HAP-1 (cell line): Measurements from ENCODE around the gene CELF5.
"Not testable (repeated sequence)": the region's sequence is repeated elsewhere in the genome, so short reads cannot be mapped to it uniquely, and the experiment has no call there.

Experiments used
- DNase-seq, 2 experiments: peaks; one replicate each; pipeline ENCODE4 v3.0.0-alpha.2; 2016 to 2020; ENCODE audit warnings: low spot score in 2 of 2
- H3K27me3 ChIP-seq: fragments of 250-450 bp; sonication (Bioruptor Pico); 2 replicates; pipeline ENCODE4 v1.5.1; 2020; ENCODE audit warnings: low read depth, mild to moderate bottlenecking, moderate library complexity
- H3K36me3 ChIP-seq: fragments of 250-450 bp; sonication (Bioruptor Pico); replicated peaks from 2 replicates; pipeline ENCODE4 v1.5.1; 2020; ENCODE audit warnings: mild to moderate bottlenecking
- H3K4me1 ChIP-seq: fragments of 250-450 bp; sonication (Bioruptor Pico); 2 replicates; pipeline ENCODE4 v1.5.1; 2020; ENCODE audit warnings: mild to moderate bottlenecking
- H3K4me3 ChIP-seq: fragments of 250-450 bp; sonication (Bioruptor Pico); 2 replicates; pipeline ENCODE4 v1.5.1; 2020; ENCODE audit warnings: mild to moderate bottlenecking, moderate library complexity
- H3K9me3 ChIP-seq: fragments of 250-450 bp; sonication (Bioruptor Pico); 2 replicates; pipeline ENCODE4 v1.5.1; 2020; ENCODE audit warnings: mild to moderate bottlenecking, moderate library complexity
- in situ Hi-C: fragments of 300-500 bp; cut with MboI; formaldehyde crosslinking; loops from 3 replicates; pipeline ENCODE4 v1.14.3; 2020; ENCODE audit warnings: low sequenced_read_pairs, inconsistent platforms, mixed read lengths

CELF5 gene

GRCh38 chr19:3320354-3320670 is 95.9 kb downstream of the CELF5 start:
- Histone ChIP-seq H3K36me3 (no peaks in the 10 kb centered on the region), H3K27me3 (no peaks in the 10 kb centered on the region), H3K4me3 (no peak overlapping the region), H3K4me1 (no peaks in the 10 kb centered on the region), H3K9me3 (no peaks in the 10 kb centered on the region)
- in situ Hi-C loops = loop anchor here (5.0 kb wide), 1 partner anchor 167 kb away; no protein-coding TSS in a partner anchor
- no peak for DNase-seq

- no peaks in the 10 kb centered on the region for H3K4me1 ChIP-seq
- DNase-seq = no peak
- H3K9me3 ChIP-seq = no peaks in the 10 kb centered on the region
- no peak overlapping the region for H3K4me3 ChIP-seq
- H3K36me3 ChIP-seq = no peaks in the 10 kb centered on the region
- H3K27me3 ChIP-seq = no peaks in the 10 kb centered on the region
- in situ Hi-C loops = loop anchor here (5.0 kb wide), 1 partner anchor 166 kb away; no protein-coding TSS in a partner anchor
Observed at GRCh38 chr19:3320853-3321252, 96.4 kb downstream of the CELF5 start.

- Histone ChIP-seq H3K4me3 (no peak overlapping the region), H3K27me3 (no peaks in the 10 kb centered on the region), H3K9me3 (no peaks in the 10 kb centered on the region), H3K36me3 (no peaks in the 10 kb centered on the region), H3K4me1 (no peaks in the 10 kb centered on the region)
- in situ Hi-C loops = loop anchor here (5.0 kb wide), 1 partner anchor 166 kb away; no protein-coding TSS in a partner anchor
- DNase-seq = no peak
Observed at GRCh38 chr19:3321696-3322095, 97.2 kb downstream of the CELF5 start.

GRCh38 chr19:3322199-3322978 is 97.9 kb downstream of the CELF5 start:
- Histone ChIP-seq H3K4me3 (no peak overlapping the region), H3K36me3 (no peaks in the 10 kb centered on the region), H3K27me3 (no peaks in the 10 kb centered on the region), H3K9me3 (no peaks in the 10 kb centered on the region), H3K4me1 (no peaks in the 10 kb centered on the region)
- DNase-seq = no peak
- in situ Hi-C loops = loop anchor here (5.0 kb wide), 1 partner anchor 165 kb away; no protein-coding TSS in a partner anchor

GRCh38 chr19:3323026-3323425 is 98.6 kb downstream of the CELF5 start:
- in situ Hi-C loops = loop anchor here (5.0 kb wide), 1 partner anchor 164 kb away; no protein-coding TSS in a partner anchor
- no peak for DNase-seq
- no peaks in the 10 kb centered on the region for H3K27me3 ChIP-seq
- H3K4me1 ChIP-seq = no peaks in the 10 kb centered on the region
- no peak overlapping the region for H3K4me3 ChIP-seq
- H3K9me3 ChIP-seq = no peaks in the 10 kb centered on the region
- no peaks in the 10 kb centered on the region for H3K36me3 ChIP-seq

- no peaks in the 10 kb centered on the region for H3K9me3 ChIP-seq
- in situ Hi-C loops = loop anchor here (5.0 kb wide), 1 partner anchor 164 kb away; no protein-coding TSS in a partner anchor
- DNase-seq = no peak
- H3K4me1 ChIP-seq = no peaks in the 10 kb centered on the region
- H3K4me3 ChIP-seq = no peak overlapping the region
- no peaks in the 10 kb centered on the region for H3K27me3 ChIP-seq
- H3K36me3 ChIP-seq = no peaks in the 10 kb centered on the region
Observed at GRCh38 chr19:3323658-3324057, 99.2 kb downstream of the CELF5 start.

GRCh38 chr19:3324405-3324856 is 100.0 kb downstream of the CELF5 start:
- H3K9me3 ChIP-seq = no peaks in the 10 kb centered on the region
- H3K27me3 ChIP-seq = no peaks in the 10 kb centered on the region
- peak in 1 of 2 experiments; percentile 88 for DNase-seq
- no peaks in the 10 kb centered on the region for H3K4me1 ChIP-seq
- H3K36me3 ChIP-seq = no peaks in the 10 kb centered on the region
- no peak overlapping the region for H3K4me3 ChIP-seq
- in situ Hi-C loops = loop anchor here (5.0 kb wide), 1 partner anchor 163 kb away; no protein-coding TSS in a partner anchor

GRCh38 chr19:3325451-3325850 is 101.0 kb downstream of the CELF5 start:
- Histone ChIP-seq H3K36me3 (no peaks in the 10 kb centered on the region), H3K4me1 (no peaks in the 10 kb centered on the region), H3K4me3 (no peak overlapping the region), H3K27me3 (0 out of 2 replicates have a peak, but pooled peaks cover 3% of the 10 kb centered on the region), H3K9me3 (no peaks in the 10 kb centered on the region)
- in situ Hi-C loops = no loop called here
- no peak for DNase-seq

GRCh38 chr19:3328743-3329142 is 104.3 kb downstream of the CELF5 start:
- H3K36me3 ChIP-seq = no peaks in the 10 kb centered on the region
- no peak for DNase-seq
- H3K9me3 ChIP-seq = no peaks in the 10 kb centered on the region
- in situ Hi-C loops = no loop called here
- 0 out of 2 replicates have a peak, but pooled peaks cover 5% of the 10 kb centered on the region for H3K27me3 ChIP-seq
- H3K4me3 ChIP-seq = no peak overlapping the region
- H3K4me1 ChIP-seq = no peaks in the 10 kb centered on the region

GRCh38 chr19:3330047-3330446 is 105.6 kb downstream of the CELF5 start:
- Histone ChIP-seq H3K36me3 (no peaks in the 10 kb centered on the region), H3K9me3 (no peaks in the 10 kb centered on the region), H3K27me3 (0 out of 2 replicates have a peak, but pooled peaks cover 5% of the 10 kb centered on the region), H3K4me3 (no peak overlapping the region), H3K4me1 (no peaks in the 10 kb centered on the region)
- in situ Hi-C loops = no loop called here
- no peak for DNase-seq

- H3K9me3 ChIP-seq, H3K4me1 ChIP-seq, H3K27me3 ChIP-seq, in situ Hi-C loops, H3K4me3 ChIP-seq, H3K36me3 ChIP-seq, DNase-seq: not testable (repeated sequence)
Observed at GRCh38 chr19:3332232-3332631, 107.8 kb downstream of the CELF5 start.

GRCh38 chr19:3333020-3333583 is 108.6 kb downstream of the CELF5 start:
- H3K4me1 ChIP-seq = peaks cover 4% of the 10 kb centered on the region; the same call in 1 of the 2 replicates
- 0 out of 2 replicates have a peak, but pooled peaks cover 5% of the 10 kb centered on the region for H3K27me3 ChIP-seq
- no peaks in the 10 kb centered on the region for H3K36me3 ChIP-seq
- DNase-seq = no peak
- in situ Hi-C loops = no loop called here
- H3K4me3 ChIP-seq = no peak overlapping the region
- H3K9me3 ChIP-seq = no peaks in the 10 kb centered on the region

- no peak for DNase-seq
- peaks cover 4% of the 10 kb centered on the region; the same call in 1 of the 2 replicates for H3K4me1 ChIP-seq
- H3K36me3 ChIP-seq = no peaks in the 10 kb centered on the region
- H3K9me3 ChIP-seq = no peaks in the 10 kb centered on the region
- in situ Hi-C loops = no loop called here
- 0 out of 2 replicates have a peak, but pooled peaks cover 5% of the 10 kb centered on the region for H3K27me3 ChIP-seq
- no peak overlapping the region for H3K4me3 ChIP-seq
Observed at GRCh38 chr19:3333662-3334061, 109.2 kb downstream of the CELF5 start.
